Measurements from ENCODE around the gene FRMD6.
"Not testable (repeated sequence)": the region's sequence is repeated elsewhere in the genome, so short reads cannot be mapped to it uniquely, and the experiment has no call there.

Gene FRMD6

GRCh38 chr14:51738754-51739153 lies 87.0 kb downstream of the FRMD6 start:
- ATAC-seq = no peak
- TF ChIP-seq TSHZ2 (CRISPR knock-in tag; IDR thresholded peaks at IDR 0.05) = no peak
- TF ChIP-seq ZNF565 (CRISPR knock-in tag; conservative IDR thresholded peaks at IDR 0.05; ENCODE audit: low read depth) = no peak
- TF ChIP-seq TOX (CRISPR knock-in tag; IDR thresholded peaks at IDR 0.05; ENCODE audit: borderline replicate concordance) = no peak
- no peak for TF ChIP-seq PATZ1 (CRISPR knock-in tag; IDR thresholded peaks at IDR 0.05; ENCODE audit: borderline replicate concordance)
- TF ChIP-seq PPARA (CRISPR knock-in tag; IDR thresholded peaks at IDR 0.05; ENCODE audit: borderline replicate concordance) = no peak
- TF ChIP-seq RARB (CRISPR knock-in tag; IDR thresholded peaks at IDR 0.05) = no peak
- no peak for TF ChIP-seq CREB5 (CRISPR knock-in tag; IDR thresholded peaks at IDR 0.05; ENCODE audit: low read depth)
- no peak for TF ChIP-seq ESRRG (CRISPR knock-in tag; IDR thresholded peaks at IDR 0.05)
- TF ChIP-seq ZC3H10 (CRISPR knock-in tag; IDR thresholded peaks at IDR 0.05) = no peak
- no peak for TF ChIP-seq GLIS3 (CRISPR knock-in tag; IDR thresholded peaks at IDR 0.05)
- TF ChIP-seq ZNF8 (CRISPR knock-in tag; IDR thresholded peaks at IDR 0.05) = no peak
- TF ChIP-seq BACH2 (CRISPR knock-in tag; IDR thresholded peaks at IDR 0.05; ENCODE audit: borderline replicate concordance) = no peak
- TF ChIP-seq ZNF70 (CRISPR knock-in tag; IDR thresholded peaks at IDR 0.05) = no peak

GRCh38 chr14:51743588-51744000 lies 91.9 kb downstream of the FRMD6 start:
- TF ChIP-seq POU6F1 (CRISPR knock-in tag; IDR thresholded peaks at IDR 0.05; ENCODE audit: borderline replicate concordance, low read depth) = no peak
- TF ChIP-seq ZC3H10 (CRISPR knock-in tag; IDR thresholded peaks at IDR 0.05) = no peak
- no peak for TF ChIP-seq TCF4 (CRISPR knock-in tag; IDR thresholded peaks at IDR 0.05; ENCODE audit: borderline replicate concordance)
- TF ChIP-seq TOX (CRISPR knock-in tag; IDR thresholded peaks at IDR 0.05; ENCODE audit: borderline replicate concordance) = no peak
- no peak for TF ChIP-seq ZFP30 (CRISPR knock-in tag; IDR thresholded peaks at IDR 0.05)
- no peak for TF ChIP-seq GLIS3 (CRISPR knock-in tag; IDR thresholded peaks at IDR 0.05)
- no peak for TF ChIP-seq ZNF8 (CRISPR knock-in tag; IDR thresholded peaks at IDR 0.05)
- no peak for TF ChIP-seq BACH2 (CRISPR knock-in tag; IDR thresholded peaks at IDR 0.05; ENCODE audit: borderline replicate concordance)
- no peak for TF ChIP-seq SNAI2 (CRISPR knock-in tag; IDR thresholded peaks at IDR 0.05)
- ATAC-seq = no peak

GRCh38 chr14:51744372-51745130 lies 92.8 kb downstream of the FRMD6 start:
- no peak for ATAC-seq
- TF ChIP-seq TOX (CRISPR knock-in tag; IDR thresholded peaks at IDR 0.05; ENCODE audit: borderline replicate concordance) (no peak), BACH2 (CRISPR knock-in tag; IDR thresholded peaks at IDR 0.05; ENCODE audit: borderline replicate concordance) (no peak), SNAI2 (CRISPR knock-in tag; IDR thresholded peaks at IDR 0.05) (no peak), ISL1 (CRISPR knock-in tag; IDR thresholded peaks at IDR 0.05) (no peak), ARNTL (CRISPR knock-in tag; IDR thresholded peaks at IDR 0.05; ENCODE audit: borderline replicate concordance, low read depth) (no peak), ZC3H10 (CRISPR knock-in tag; IDR thresholded peaks at IDR 0.05) (no peak), TCF4 (CRISPR knock-in tag; IDR thresholded peaks at IDR 0.05; ENCODE audit: borderline replicate concordance) (no peak), GLIS3 (CRISPR knock-in tag; IDR thresholded peaks at IDR 0.05) (no peak), ZNF8 (CRISPR knock-in tag; IDR thresholded peaks at IDR 0.05) (no peak), ESRRG (CRISPR knock-in tag; IDR thresholded peaks at IDR 0.05) (no peak), ZNF565 (CRISPR knock-in tag; conservative IDR thresholded peaks at IDR 0.05; ENCODE audit: low read depth) (no peak), OSR1 (CRISPR knock-in tag; IDR thresholded peaks at IDR 0.05) (no peak), ZFP30 (CRISPR knock-in tag; IDR thresholded peaks at IDR 0.05) (no peak), RARB (CRISPR knock-in tag; IDR thresholded peaks at IDR 0.05) (no peak), PATZ1 (CRISPR knock-in tag; IDR thresholded peaks at IDR 0.05; ENCODE audit: borderline replicate concordance) (no peak), CSRNP3 (CRISPR knock-in tag; IDR thresholded peaks at IDR 0.05) (no peak), POU6F1 (CRISPR knock-in tag; IDR thresholded peaks at IDR 0.05; ENCODE audit: borderline replicate concordance, low read depth) (no peak), ZNF70 (CRISPR knock-in tag; IDR thresholded peaks at IDR 0.05) (no peak)

GRCh38 chr14:51746823-51747222 lies 95.1 kb downstream of the FRMD6 start:
- not testable (repeated sequence) for ATAC-seq

All from SK-N-SH treated with all-trans-retinoic acid at 6 μM for 48 hours (cell line).